HEK293 (cell line): ENCODE measurements around the gene RNF32.
A peak's percentile ranks its signal among the peaks of the same experiment; 100 is the strongest.

Experiments used
- CTCF ChIA-PET: fragments of 350-600 bp; formaldehyde crosslinking; extraction: SDS; loops from one replicate; lab custom pipeline; 2021; ENCODE audit warnings: antibody characterized with exemption; lab: Yijun Ruan, JAX
- POLR2A ChIA-PET: fragments of 300-600 bp; formaldehyde crosslinking; extraction: SDS; loops from one replicate; lab custom pipeline; 2020; ENCODE audit warnings: antibody characterized with exemption, inconsistent platforms; lab: Yijun Ruan, JAX
- H3K27ac ChIP-seq: fragments of 200-500 bp; sonication (Bioruptor generic); 2 replicates; pipeline ENCODE4 v1.5.1; 2014; ENCODE audit warnings: low read depth, low read length, control low read depth, inconsistent platforms; ENCODE audit errors: extremely low read depth
- H3K36me3 ChIP-seq, 2 experiments: fragments of 200-500 bp in 1 of 2; sonication (Bioruptor generic) in 1 of 2; 1 replicate in 1 of 2; 2 replicates in 1 of 2; pipeline ENCODE4 v1.5.1; 2014 to 2017; ENCODE audit warnings: inconsistent platforms in 2 of 2, low read length in 2 of 2; ENCODE audit not compliant: control insufficient read depth in 2 of 2, insufficient read depth in 1 of 2
- H3K4me1 ChIP-seq: fragments of 200-500 bp; sonication (Bioruptor generic); 2 replicates; pipeline ENCODE4 v1.5.1; 2014; ENCODE audit warnings: mild to moderate bottlenecking, low read length, inconsistent platforms; ENCODE audit not compliant: control insufficient read depth, insufficient read depth
- H3K4me3 ChIP-seq: 2 replicates; pipeline ENCODE4 v1.5.1; 2011; ENCODE audit warnings: low read depth, mild to moderate bottlenecking, control low read depth, low read length, moderate library complexity
- H3K9me3 ChIP-seq: fragments of 200-500 bp; sonication (Bioruptor generic); 2 replicates; pipeline ENCODE4 v1.5.1; 2014; ENCODE audit warnings: low read depth, low read length, inconsistent platforms; ENCODE audit not compliant: control insufficient read depth, insufficient read depth
- SETDB1 ChIP-seq: IDR thresholded peaks from one replicate; pipeline ENCODE4 v1.6.1; 2017; ENCODE audit warnings: mild to moderate bottlenecking, low read length, moderate library complexity, mixed read lengths; ENCODE audit not compliant: insufficient read length
- ZBTB8A ChIP-seq: fragments of 450-650 bp; formaldehyde crosslinking; IDR thresholded peaks from 2 replicates; pipeline ENCODE4 v1.5.1; 2016; ENCODE audit warnings: missing biosample characterization, missing genetic modification characterization
- ZFP41 ChIP-seq: fragments of 450-650 bp; formaldehyde crosslinking; IDR thresholded peaks from 2 replicates; pipeline ENCODE4 v1.5.1; 2016; ENCODE audit warnings: missing biosample characterization, missing genetic modification characterization, borderline replicate concordance
- ZNF140 ChIP-seq: fragments of 450-650 bp; formaldehyde crosslinking; IDR thresholded peaks from 2 replicates; pipeline ENCODE4 v1.5.1; 2016; ENCODE audit warnings: missing biosample characterization, missing genetic modification characterization
- ZNF146 ChIP-seq: fragments of 450-650 bp; formaldehyde crosslinking; IDR thresholded peaks from 2 replicates; pipeline ENCODE4 v1.5.1; 2016; ENCODE audit warnings: missing biosample characterization, missing genetic modification characterization
- ZNF2 ChIP-seq: fragments of 450-650 bp; formaldehyde crosslinking; IDR thresholded peaks from 2 replicates; pipeline ENCODE4 v1.5.1; 2016; ENCODE audit warnings: missing biosample characterization, missing genetic modification characterization
- ZNF26 ChIP-seq: fragments of 450-650 bp; formaldehyde crosslinking; IDR thresholded peaks from 2 replicates; pipeline ENCODE4 v1.5.1; 2016; ENCODE audit warnings: missing biosample characterization, missing genetic modification characterization
- ZNF266 ChIP-seq: fragments of 450-650 bp; formaldehyde crosslinking; IDR thresholded peaks from 2 replicates; pipeline ENCODE4 v1.5.1; 2016; ENCODE audit warnings: missing biosample characterization, missing genetic modification characterization, low read depth
- ZNF394 ChIP-seq: fragments of 450-650 bp; formaldehyde crosslinking; IDR thresholded peaks from 2 replicates; pipeline ENCODE4 v1.5.1; 2016; ENCODE audit warnings: missing biosample characterization, missing genetic modification characterization, mild to moderate bottlenecking, moderate library complexity, borderline replicate concordance
- ZNF426 ChIP-seq: fragments of 450-650 bp; formaldehyde crosslinking; IDR thresholded peaks from 2 replicates; pipeline ENCODE4 v1.5.1; 2017; ENCODE audit warnings: missing biosample characterization, missing genetic modification characterization, mild to moderate bottlenecking, inconsistent platforms, moderate library complexity
- ZNF48 ChIP-seq: fragments of 450-650 bp; formaldehyde crosslinking; IDR thresholded peaks from 2 replicates; pipeline ENCODE4 v1.5.1; 2016; ENCODE audit warnings: missing biosample characterization, missing genetic modification characterization
- ZNF501 ChIP-seq: fragments of 450-650 bp; formaldehyde crosslinking; IDR thresholded peaks from 2 replicates; pipeline ENCODE4 v1.5.1; 2016; ENCODE audit warnings: missing biosample characterization, missing genetic modification characterization
- ZNF514 ChIP-seq: fragments of 450-650 bp; formaldehyde crosslinking; IDR thresholded peaks from 2 replicates; pipeline ENCODE4 v1.5.1; 2016; ENCODE audit warnings: missing biosample characterization, missing genetic modification characterization
- ZNF623 ChIP-seq: fragments of 450-650 bp; formaldehyde crosslinking; IDR thresholded peaks from 2 replicates; pipeline ENCODE4 v1.5.1; 2016; ENCODE audit warnings: missing biosample characterization, missing genetic modification characterization
- ZNF626 ChIP-seq: fragments of 450-650 bp; sonication (Bioruptor Pico); formaldehyde crosslinking; IDR thresholded peaks from 2 replicates; pipeline ENCODE4 v1.5.1; 2018; ENCODE audit warnings: missing biosample characterization, missing genetic modification characterization, inconsistent platforms
- ZNF660 ChIP-seq: fragments of 450-650 bp; IDR thresholded peaks from 2 replicates; pipeline ENCODE4 v1.5.1; 2018; ENCODE audit warnings: missing biosample characterization, mild to moderate bottlenecking, missing genetic modification characterization
- ZNF664 ChIP-seq: fragments of 450-650 bp; formaldehyde crosslinking; IDR thresholded peaks from 2 replicates; pipeline ENCODE4 v1.5.1; 2016; ENCODE audit warnings: missing biosample characterization, missing genetic modification characterization
- ZNF701 ChIP-seq: fragments of 450-650 bp; formaldehyde crosslinking; IDR thresholded peaks from 2 replicates; pipeline ENCODE4 v1.5.1; 2016; ENCODE audit warnings: missing biosample characterization, missing genetic modification characterization
- ZXDB ChIP-seq: fragments of 450-650 bp; formaldehyde crosslinking; IDR thresholded peaks from 2 replicates; pipeline ENCODE4 v1.5.1; 2016; ENCODE audit warnings: missing biosample characterization, missing genetic modification characterization
- TF ChIP-seq, protein P1 (sequence below): fragments of 450-650 bp; formaldehyde crosslinking; conservative IDR thresholded peaks from 2 replicates; pipeline ENCODE4 v1.5.1; 2016; ENCODE audit warnings: low read depth, missing biosample characterization, missing genetic modification characterization
- TF ChIP-seq, protein P2 (sequence below): fragments of 450-650 bp; formaldehyde crosslinking; IDR thresholded peaks from 2 replicates; pipeline ENCODE4 v1.5.1; 2016; ENCODE audit warnings: missing biosample characterization, missing genetic modification characterization

RNF32 gene

GRCh38 chr7:156637093-156637492 is 3.5 kb upstream of the RNF32 start (continued):
- peak; percentile 74; the same call in 1 of the 2 replicates for TF ChIP-seq ZNF394 (tag by site-specific recombination)
- TF ChIP-seq ZNF140 (tag by site-specific recombination): 0 out of 2 replicates have a peak, but pooled peaks have one; percentile 16
- TF ChIP-seq ZNF426 (tag by site-specific recombination): peak; percentile 55
- peak; percentile 53; the same call in 1 of the 2 replicates for TF ChIP-seq ZNF623
- TF ChIP-seq, protein P1, sequence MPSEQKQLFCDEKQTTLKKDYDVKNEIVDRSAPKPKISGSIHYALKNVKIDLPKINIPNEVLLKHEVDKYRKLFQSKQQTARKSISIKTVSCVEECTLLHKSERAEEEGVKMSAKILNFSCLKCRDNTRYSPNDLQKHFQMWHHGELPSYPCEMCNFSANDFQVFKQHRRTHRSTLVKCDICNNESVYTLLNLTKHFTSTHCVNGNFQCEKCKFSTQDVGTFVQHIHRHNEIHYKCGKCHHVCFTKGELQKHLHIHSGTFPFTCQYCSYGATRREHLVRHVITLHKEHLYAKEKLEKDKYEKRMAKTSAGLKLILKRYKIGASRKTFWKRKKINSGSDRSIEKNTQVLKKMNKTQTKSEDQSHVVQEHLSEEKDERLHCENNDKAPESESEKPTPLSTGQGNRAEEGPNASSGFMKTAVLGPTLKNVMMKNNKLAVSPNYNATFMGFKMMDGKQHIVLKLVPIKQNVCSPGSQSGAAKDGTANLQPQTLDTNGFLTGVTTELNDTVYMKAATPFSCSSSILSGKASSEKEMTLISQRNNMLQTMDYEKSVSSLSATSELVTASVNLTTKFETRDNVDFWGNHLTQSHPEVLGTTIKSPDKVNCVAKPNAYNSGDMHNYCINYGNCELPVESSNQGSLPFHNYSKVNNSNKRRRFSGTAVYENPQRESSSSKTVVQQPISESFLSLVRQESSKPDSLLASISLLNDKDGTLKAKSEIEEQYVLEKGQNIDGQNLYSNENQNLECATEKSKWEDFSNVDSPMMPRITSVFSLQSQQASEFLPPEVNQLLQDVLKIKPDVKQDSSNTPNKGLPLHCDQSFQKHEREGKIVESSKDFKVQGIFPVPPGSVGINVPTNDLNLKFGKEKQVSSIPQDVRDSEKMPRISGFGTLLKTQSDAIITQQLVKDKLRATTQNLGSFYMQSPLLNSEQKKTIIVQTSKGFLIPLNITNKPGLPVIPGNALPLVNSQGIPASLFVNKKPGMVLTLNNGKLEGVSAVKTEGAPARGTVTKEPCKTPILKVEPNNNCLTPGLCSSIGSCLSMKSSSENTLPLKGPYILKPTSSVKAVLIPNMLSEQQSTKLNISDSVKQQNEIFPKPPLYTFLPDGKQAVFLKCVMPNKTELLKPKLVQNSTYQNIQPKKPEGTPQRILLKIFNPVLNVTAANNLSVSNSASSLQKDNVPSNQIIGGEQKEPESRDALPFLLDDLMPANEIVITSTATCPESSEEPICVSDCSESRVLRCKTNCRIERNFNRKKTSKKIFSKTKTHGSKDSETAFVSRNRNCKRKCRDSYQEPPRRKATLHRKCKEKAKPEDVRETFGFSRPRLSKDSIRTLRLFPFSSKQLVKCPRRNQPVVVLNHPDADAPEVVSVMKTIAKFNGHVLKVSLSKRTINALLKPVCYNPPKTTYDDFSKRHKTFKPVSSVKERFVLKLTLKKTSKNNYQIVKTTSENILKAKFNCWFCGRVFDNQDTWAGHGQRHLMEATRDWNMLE (tag by site-specific recombination): peak; percentile 69; the same call in 1 of the 2 replicates
- TF ChIP-seq ZNF266 (tag by site-specific recombination): 0 out of 2 replicates have a peak, but pooled peaks have one; percentile 33
- 0 out of 2 replicates have a peak, but pooled peaks have one; percentile 31 for TF ChIP-seq ZBTB8A (tag by site-specific recombination)

GRCh38 chr7:156638443-156639077 is 2.0 kb upstream of the RNF32 start:
- no peaks in the 10 kb centered on the region for H3K9me3 ChIP-seq
- no peak overlapping the region for H3K4me3 ChIP-seq
- no peak overlapping the region for H3K27ac ChIP-seq
- TF ChIP-seq ZNF26 (tag by site-specific recombination) (no peak), ZNF2 (tag by site-specific recombination) (no peak), SETDB1 (peak; percentile 46)
- TF ChIP-seq, all 188 proteins: peak for 1
- Histone ChIP-seq H3K36me3 (no peaks in the 10 kb centered on the region), H3K4me1 (no peaks in the 10 kb centered on the region)
- ChIA-PET CTCF (no interaction called here), POLR2A (no interaction called here)

DNA sequence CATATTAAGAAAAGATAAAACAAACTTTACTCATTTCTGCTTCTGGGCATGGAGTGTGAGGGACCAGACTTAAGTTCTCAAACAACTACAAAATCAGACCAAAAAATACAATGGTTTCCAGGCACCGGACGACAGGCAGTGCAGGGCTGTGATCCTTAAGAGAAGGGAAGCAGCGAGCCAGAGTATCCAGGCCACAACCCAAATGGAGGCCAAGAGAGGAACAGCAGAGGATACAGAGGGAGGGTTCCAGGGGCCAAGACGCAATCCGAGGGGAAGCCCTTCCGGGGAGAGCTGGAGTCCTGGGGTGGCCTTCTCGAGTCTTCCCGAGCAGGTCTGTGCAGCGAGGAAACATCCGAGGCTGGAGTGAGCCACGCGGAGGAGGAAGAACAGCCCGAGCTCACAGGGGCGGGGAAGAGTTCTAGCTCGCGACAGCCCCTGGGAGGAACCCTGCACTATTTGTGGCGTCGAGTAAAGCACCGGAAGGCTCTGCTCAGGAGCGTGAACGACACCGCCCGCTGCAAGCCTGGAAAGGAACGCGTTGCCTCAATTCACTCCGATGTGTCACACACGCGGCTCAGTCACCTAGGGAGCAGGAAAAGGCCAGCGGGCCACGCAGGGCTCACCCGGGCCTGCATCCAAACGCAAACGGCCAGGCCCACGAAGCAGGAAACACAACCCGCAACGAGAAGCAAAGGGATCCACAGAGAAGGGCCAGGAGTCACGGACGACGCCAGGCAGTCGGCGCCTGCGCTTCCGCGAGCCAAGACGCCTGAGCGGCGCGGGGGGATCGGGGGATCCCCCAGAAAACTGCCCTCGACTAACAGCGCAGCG is 933 bp upstream of the RNF32 start:
- Histone ChIP-seq H3K4me3 (peak overlapping the region; percentile 46), H3K27ac (peak overlapping the region; percentile 20; the same call in 1 of the 2 replicates), H3K4me1 (no peaks in the 10 kb centered on the region), H3K36me3 (no peaks in the 10 kb centered on the region), H3K9me3 (no peaks in the 10 kb centered on the region)
- ChIA-PET POLR2A (no interaction called here), CTCF (no interaction called here)
- TF ChIP-seq ZNF623: no peak
- TF ChIP-seq ZNF146 (tag by site-specific recombination): no peak
- TF ChIP-seq ZNF514 (tag by site-specific recombination): no peak
- no peak for TF ChIP-seq ZNF501 (tag by site-specific recombination)
- TF ChIP-seq ZNF48: no peak
- TF ChIP-seq, protein P2, sequence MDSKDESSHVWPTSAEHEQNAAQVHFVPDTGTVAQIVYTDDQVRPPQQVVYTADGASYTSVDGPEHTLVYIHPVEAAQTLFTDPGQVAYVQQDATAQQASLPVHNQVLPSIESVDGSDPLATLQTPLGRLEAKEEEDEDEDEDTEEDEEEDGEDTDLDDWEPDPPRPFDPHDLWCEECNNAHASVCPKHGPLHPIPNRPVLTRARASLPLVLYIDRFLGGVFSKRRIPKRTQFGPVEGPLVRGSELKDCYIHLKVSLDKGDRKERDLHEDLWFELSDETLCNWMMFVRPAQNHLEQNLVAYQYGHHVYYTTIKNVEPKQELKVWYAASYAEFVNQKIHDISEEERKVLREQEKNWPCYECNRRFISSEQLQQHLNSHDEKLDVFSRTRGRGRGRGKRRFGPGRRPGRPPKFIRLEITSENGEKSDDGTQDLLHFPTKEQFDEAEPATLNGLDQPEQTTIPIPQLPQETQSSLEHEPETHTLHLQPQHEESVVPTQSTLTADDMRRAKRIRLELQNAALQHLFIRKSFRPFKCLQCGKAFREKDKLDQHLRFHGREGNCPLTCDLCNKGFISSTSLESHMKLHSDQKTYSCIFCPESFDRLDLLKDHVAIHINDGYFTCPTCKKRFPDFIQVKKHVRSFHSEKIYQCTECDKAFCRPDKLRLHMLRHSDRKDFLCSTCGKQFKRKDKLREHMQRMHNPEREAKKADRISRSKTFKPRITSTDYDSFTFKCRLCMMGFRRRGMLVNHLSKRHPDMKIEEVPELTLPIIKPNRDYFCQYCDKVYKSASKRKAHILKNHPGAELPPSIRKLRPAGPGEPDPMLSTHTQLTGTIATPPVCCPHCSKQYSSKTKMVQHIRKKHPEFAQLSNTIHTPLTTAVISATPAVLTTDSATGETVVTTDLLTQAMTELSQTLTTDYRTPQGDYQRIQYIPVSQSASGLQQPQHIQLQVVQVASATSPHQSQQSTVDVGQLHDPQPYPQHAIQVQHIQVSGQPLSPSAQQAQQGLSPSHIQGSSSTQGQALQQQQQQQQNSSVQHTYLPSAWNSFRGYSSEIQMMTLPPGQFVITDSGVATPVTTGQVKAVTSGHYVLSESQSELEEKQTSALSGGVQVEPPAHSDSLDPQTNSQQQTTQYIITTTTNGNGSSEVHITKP (tag by site-specific recombination): no peak
- TF ChIP-seq ZNF660 (tag by site-specific recombination): no peak
- TF ChIP-seq ZFP41: no peak
- no peak for TF ChIP-seq ZXDB (tag by site-specific recombination)
- TF ChIP-seq ZNF664: no peak
- peak; percentile 65; the same call in 1 of the 2 replicates for TF ChIP-seq ZNF701 (tag by site-specific recombination)
- no peak for TF ChIP-seq ZNF626 (tag by site-specific recombination)
